Neural cell (in vitro differentiated cells): ENCODE results near the gene PNPLA2. TPM values are rescaled to one million over a fixed set of nuclear protein-coding genes. Genes with fewer than 3 reads are reported as not detected.

Experiments used
- H2AFZ ChIP-seq: fragments of 200-600, 300-800 bp; sonication (generic), shearing (Covaris generic); 2 replicates; pipeline ENCODE4 v1.6.0; 2014; ENCODE audit warnings: low read depth, mild to moderate bottlenecking, antibody characterized with exemption, low read length, moderate library complexity
- H3F3A ChIP-seq: fragments of 200-600 bp; shearing (Covaris generic); 2 replicates; pipeline ENCODE4 v1.6.1; 2016; ENCODE audit warnings: mild to moderate bottlenecking, moderate library complexity, mixed read lengths, antibody characterized with exemption, low read length; ENCODE audit not compliant: insufficient read depth, poor library complexity, severe bottlenecking
- H3K27ac ChIP-seq: fragments of 200-600, 300-800 bp; sonication (generic), shearing (Covaris generic); 2 replicates; pipeline ENCODE4 v1.5.1; 2014; ENCODE audit warnings: mild to moderate bottlenecking, low read length, moderate library complexity
- H3K27me3 ChIP-seq: fragments of 300-800, 200-600 bp; sonication (generic), shearing (Covaris generic); 2 replicates; pipeline ENCODE4 v1.6.0; 2014; ENCODE audit warnings: mild to moderate bottlenecking, low read depth, low read length, moderate library complexity; ENCODE audit not compliant: insufficient read depth
- H3K36me3 ChIP-seq: fragments of 300-800, 200-600 bp; sonication (generic), shearing (Covaris generic); 2 replicates; pipeline ENCODE4 v1.5.1; 2014; ENCODE audit warnings: mild to moderate bottlenecking, antibody characterized with exemption, low read length, moderate library complexity; ENCODE audit not compliant: insufficient read depth
- H3K4me2 ChIP-seq: fragments of 300-800, 200-600 bp; sonication (generic), shearing (Covaris generic); 2 replicates; pipeline ENCODE4 v1.6.0; 2014; ENCODE audit warnings: mild to moderate bottlenecking, low read length
- H3K4me3 ChIP-seq: fragments of 300-800, 200-600 bp; sonication (generic), shearing (Covaris generic); 2 replicates; pipeline ENCODE4 v1.5.1; 2014; ENCODE audit warnings: mild to moderate bottlenecking, low read length, moderate library complexity
- H3K79me2 ChIP-seq: fragments of 200-600 bp; shearing (Covaris generic); replicated peaks from 2 replicates; pipeline ENCODE4 v1.6.0; 2014; ENCODE audit warnings: mild to moderate bottlenecking, low read length, moderate library complexity; ENCODE audit not compliant: insufficient read depth
- H3K9ac ChIP-seq: fragments of 300-800, 200-600 bp; sonication (generic), shearing (Covaris generic); 2 replicates; pipeline ENCODE4 v1.6.1; 2016; ENCODE audit warnings: mild to moderate bottlenecking, low read length, mixed read lengths
- H3K9me2 ChIP-seq: fragments of 200-600 bp; shearing (Covaris generic); 2 replicates; pipeline ENCODE4 v1.6.1; 2016; ENCODE audit warnings: mild to moderate bottlenecking, low read length, mixed read lengths; ENCODE audit not compliant: insufficient read depth
- H3K9me3 ChIP-seq: fragments of 200-600, 300-800 bp; sonication (generic), shearing (Covaris generic); 2 replicates; pipeline ENCODE4 v1.6.1; 2016; ENCODE audit warnings: mild to moderate bottlenecking, mixed run types, low read length, moderate library complexity, mixed read lengths
- H4K20me1 ChIP-seq: fragments of 200-600 bp; shearing (Covaris generic); 2 replicates; pipeline ENCODE4 v1.6.1; 2016; ENCODE audit warnings: mild to moderate bottlenecking, mixed run types; ENCODE audit not compliant: insufficient read depth
- EP300 ChIP-seq: fragments of 450-650 bp; conservative IDR thresholded peaks from 2 replicates; pipeline ENCODE4 v1.6.1; 2014; ENCODE audit warnings: antibody characterized with exemption, mild to moderate bottlenecking, moderate library complexity; ENCODE audit not compliant: poor library complexity, severe bottlenecking
- EZH2 ChIP-seq: fragments of 200-600, 300-800 bp; shearing (Covaris generic), sonication (generic); IDR thresholded peaks from 2 replicates; pipeline ENCODE4 v1.6.1; 2014; ENCODE audit warnings: antibody characterized with exemption, low read length, borderline replicate concordance, mild to moderate bottlenecking; ENCODE audit not compliant: insufficient read depth, poor library complexity, severe bottlenecking
- MXI1 ChIP-seq: fragments of 450-650 bp; conservative IDR thresholded peaks from 2 replicates; pipeline ENCODE4 v1.6.1; 2014; ENCODE audit warnings: antibody characterized with exemption, mild to moderate bottlenecking; ENCODE audit not compliant: poor library complexity, severe bottlenecking
- POLR2AphosphoS5 ChIP-seq: IDR thresholded peaks from 2 replicates; pipeline ENCODE4 v1.6.1; 2012
- RAD21 ChIP-seq: fragments of 450-650 bp; conservative IDR thresholded peaks from 2 replicates; pipeline ENCODE4 v1.6.1; 2014; ENCODE audit warnings: antibody characterized with exemption, mild to moderate bottlenecking, moderate library complexity
- SMC3 ChIP-seq: fragments of 450-650 bp; conservative IDR thresholded peaks from 2 replicates; pipeline ENCODE4 v1.6.1; 2014; ENCODE audit warnings: antibody characterized with exemption, mild to moderate bottlenecking, moderate library complexity; ENCODE audit not compliant: poor library complexity
- TAF1 ChIP-seq: IDR thresholded peaks from 2 replicates; pipeline ENCODE4 v1.6.1; 2012; ENCODE audit warnings: low read depth
- polyA plus RNA-seq: library from polyadenylated mRNA; depleted of rRNA; stranded (reverse); fragments of >200 nt; gene quantifications from 2 replicates; pipeline ENCODE4 v1.2.3, GENCODE V29; 2014
- TF ChIP-seq, protein P1 (sequence below): fragments of 450-650 bp; IDR thresholded peaks from 2 replicates; pipeline ENCODE4 v1.5.1; 2014; ENCODE audit warnings: antibody characterized with exemption, mild to moderate bottlenecking, moderate library complexity; ENCODE audit not compliant: poor library complexity, severe bottlenecking
- TF ChIP-seq, protein P2 (sequence below): IDR thresholded peaks from 2 replicates; pipeline ENCODE4 v1.6.1; 2012; ENCODE audit warnings: borderline replicate concordance

PNPLA2 gene
- polyA plus RNA-seq, 1 donor from 2014 or later, result 7.8 TPM

DNA sequence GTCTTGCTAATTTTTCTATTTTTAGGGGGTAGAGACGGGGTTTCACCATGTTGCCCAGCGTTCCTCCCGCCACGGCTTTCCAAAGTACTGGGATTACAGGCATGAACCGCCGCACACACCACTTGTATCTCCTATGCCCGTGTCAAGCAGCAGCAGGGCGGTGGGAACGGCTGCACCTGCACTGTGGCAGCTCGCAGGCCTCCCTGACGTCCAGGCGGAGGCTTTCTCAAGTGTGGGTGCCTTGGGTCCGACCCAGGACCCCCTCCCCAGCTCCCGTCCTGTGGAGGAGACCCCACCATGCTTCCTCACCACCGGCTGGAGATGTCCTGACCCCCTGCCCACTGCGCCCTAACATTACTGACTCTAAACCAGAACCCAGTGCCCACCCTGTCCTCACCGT is 49.7 kb downstream of the PNPLA2 start:
- no peaks in the 10 kb centered on the region for H3K79me2 ChIP-seq
- H3F3A ChIP-seq, result no peaks in the 10 kb centered on the region
- no peak overlapping the region for H3K4me2 ChIP-seq
- no peak overlapping the region for H2AFZ ChIP-seq
- no peaks in the 10 kb centered on the region for H3K36me3 ChIP-seq
- TF ChIP-seq MXI1 (no peak), TAF1 (no peak), EZH2 (no peak), POLR2AphosphoS5 (no peak), RAD21 (no peak), EP300 (no peak), SMC3 (no peak)
- TF ChIP-seq, protein P1, sequence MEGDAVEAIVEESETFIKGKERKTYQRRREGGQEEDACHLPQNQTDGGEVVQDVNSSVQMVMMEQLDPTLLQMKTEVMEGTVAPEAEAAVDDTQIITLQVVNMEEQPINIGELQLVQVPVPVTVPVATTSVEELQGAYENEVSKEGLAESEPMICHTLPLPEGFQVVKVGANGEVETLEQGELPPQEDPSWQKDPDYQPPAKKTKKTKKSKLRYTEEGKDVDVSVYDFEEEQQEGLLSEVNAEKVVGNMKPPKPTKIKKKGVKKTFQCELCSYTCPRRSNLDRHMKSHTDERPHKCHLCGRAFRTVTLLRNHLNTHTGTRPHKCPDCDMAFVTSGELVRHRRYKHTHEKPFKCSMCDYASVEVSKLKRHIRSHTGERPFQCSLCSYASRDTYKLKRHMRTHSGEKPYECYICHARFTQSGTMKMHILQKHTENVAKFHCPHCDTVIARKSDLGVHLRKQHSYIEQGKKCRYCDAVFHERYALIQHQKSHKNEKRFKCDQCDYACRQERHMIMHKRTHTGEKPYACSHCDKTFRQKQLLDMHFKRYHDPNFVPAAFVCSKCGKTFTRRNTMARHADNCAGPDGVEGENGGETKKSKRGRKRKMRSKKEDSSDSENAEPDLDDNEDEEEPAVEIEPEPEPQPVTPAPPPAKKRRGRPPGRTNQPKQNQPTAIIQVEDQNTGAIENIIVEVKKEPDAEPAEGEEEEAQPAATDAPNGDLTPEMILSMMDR, result no peak
- TF ChIP-seq, protein P2, sequence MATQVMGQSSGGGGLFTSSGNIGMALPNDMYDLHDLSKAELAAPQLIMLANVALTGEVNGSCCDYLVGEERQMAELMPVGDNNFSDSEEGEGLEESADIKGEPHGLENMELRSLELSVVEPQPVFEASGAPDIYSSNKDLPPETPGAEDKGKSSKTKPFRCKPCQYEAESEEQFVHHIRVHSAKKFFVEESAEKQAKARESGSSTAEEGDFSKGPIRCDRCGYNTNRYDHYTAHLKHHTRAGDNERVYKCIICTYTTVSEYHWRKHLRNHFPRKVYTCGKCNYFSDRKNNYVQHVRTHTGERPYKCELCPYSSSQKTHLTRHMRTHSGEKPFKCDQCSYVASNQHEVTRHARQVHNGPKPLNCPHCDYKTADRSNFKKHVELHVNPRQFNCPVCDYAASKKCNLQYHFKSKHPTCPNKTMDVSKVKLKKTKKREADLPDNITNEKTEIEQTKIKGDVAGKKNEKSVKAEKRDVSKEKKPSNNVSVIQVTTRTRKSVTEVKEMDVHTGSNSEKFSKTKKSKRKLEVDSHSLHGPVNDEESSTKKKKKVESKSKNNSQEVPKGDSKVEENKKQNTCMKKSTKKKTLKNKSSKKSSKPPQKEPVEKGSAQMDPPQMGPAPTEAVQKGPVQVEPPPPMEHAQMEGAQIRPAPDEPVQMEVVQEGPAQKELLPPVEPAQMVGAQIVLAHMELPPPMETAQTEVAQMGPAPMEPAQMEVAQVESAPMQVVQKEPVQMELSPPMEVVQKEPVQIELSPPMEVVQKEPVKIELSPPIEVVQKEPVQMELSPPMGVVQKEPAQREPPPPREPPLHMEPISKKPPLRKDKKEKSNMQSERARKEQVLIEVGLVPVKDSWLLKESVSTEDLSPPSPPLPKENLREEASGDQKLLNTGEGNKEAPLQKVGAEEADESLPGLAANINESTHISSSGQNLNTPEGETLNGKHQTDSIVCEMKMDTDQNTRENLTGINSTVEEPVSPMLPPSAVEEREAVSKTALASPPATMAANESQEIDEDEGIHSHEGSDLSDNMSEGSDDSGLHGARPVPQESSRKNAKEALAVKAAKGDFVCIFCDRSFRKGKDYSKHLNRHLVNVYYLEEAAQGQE, result no peak
- H3K9ac ChIP-seq, result no peak overlapping the region
- no peaks in the 10 kb centered on the region for H3K9me2 ChIP-seq
- H3K27me3 ChIP-seq, result no peaks in the 10 kb centered on the region
- H3K4me3 ChIP-seq, result no peak overlapping the region
- no peak overlapping the region for H3K27ac ChIP-seq
- no peaks in the 10 kb centered on the region for H3K9me3 ChIP-seq
- no peaks in the 10 kb centered on the region for H4K20me1 ChIP-seq

DNA sequence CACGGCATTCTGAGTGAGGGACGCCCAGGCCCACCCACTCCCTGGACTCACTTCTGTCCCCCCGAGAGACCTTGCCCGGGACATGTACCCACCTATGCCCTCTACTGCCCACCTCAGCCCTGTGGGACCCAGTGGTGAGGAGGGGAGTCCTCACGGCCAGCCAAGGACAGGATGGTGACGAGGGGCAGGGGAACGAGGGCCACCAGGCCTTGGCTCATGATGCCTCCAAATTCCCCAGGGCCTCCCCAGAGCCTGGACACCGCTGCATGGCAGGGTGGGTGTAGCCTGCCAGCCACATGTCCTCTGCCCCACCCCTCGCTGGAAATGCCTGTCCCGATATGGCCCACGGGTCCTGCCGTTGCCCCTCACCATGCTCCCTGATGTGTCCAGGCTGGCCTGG is 50.1 kb downstream of the PNPLA2 start:
- H2AFZ ChIP-seq, result no peak overlapping the region
- TF ChIP-seq EZH2, result no peak
- TF ChIP-seq MXI1, result no peak
- no peak for TF ChIP-seq RAD21

More for the DNA sequence above, 50.1 kb downstream of the PNPLA2 start:
- no peaks in the 10 kb centered on the region for H3K27me3 ChIP-seq
- H4K20me1 ChIP-seq, result no peaks in the 10 kb centered on the region
- H3K4me3 ChIP-seq, result no peak overlapping the region
- no peaks in the 10 kb centered on the region for H3K9me2 ChIP-seq
- H3K4me2 ChIP-seq, result no peak overlapping the region
- no peaks in the 10 kb centered on the region for H3K9me3 ChIP-seq
- H3K27ac ChIP-seq, result no peak overlapping the region
- H3K79me2 ChIP-seq, result no peaks in the 10 kb centered on the region
- H3K9ac ChIP-seq, result no peak overlapping the region
- no peaks in the 10 kb centered on the region for H3K36me3 ChIP-seq
- no peaks in the 10 kb centered on the region for H3F3A ChIP-seq
